Measurements from ENCODE around the gene TXNRD1.
"Not testable (repeated sequence)": the region's sequence is repeated elsewhere in the genome, so short reads cannot be mapped to it uniquely, and the experiment has no call there.

The TXNRD1 gene

GRCh38 chr12:104215638-104216297 is at the start of gene TXNRD1:
Gene TXNRD1 (plus strand): TSS chr12:104215779. CDS start chr12:104215803, 24 bp downstream.
- no peaks in the 10 kb centered on the region for H3K36me3 ChIP-seq (ENCODE audit: control insufficient read depth in 1 of 2, insufficient read depth in 2 of 2, low read length in 2 of 2)
- H3K9ac ChIP-seq (ENCODE audit: low read depth in 1 of 2, low read length in 2 of 2), result peak within 1 kb of the TSS; percentile 59 to 60
- no peak within 1 kb of the TSS for H3K27ac ChIP-seq (ENCODE audit: low read depth, low read length)
- H3K4me1 ChIP-seq (ENCODE audit: control insufficient read depth in 1 of 2, insufficient read depth in 2 of 2, low read length in 2 of 2), result peaks cover 12% of the 10 kb centered on the region in 2 donors
- no peaks in the 10 kb centered on the region for H3K27me3 ChIP-seq (ENCODE audit: control insufficient read depth in 1 of 2, insufficient read depth in 2 of 2, low read length in 2 of 2)
- H3K4me3 ChIP-seq (ENCODE audit: low read depth in 1 of 2, low read length in 2 of 2), result peak within 1 kb of the TSS; percentile 69 to 72
- no peaks in the 10 kb centered on the region for H3K9me3 ChIP-seq (ENCODE audit: control insufficient read depth in 1 of 2, low read length in 2 of 2)

DNA sequence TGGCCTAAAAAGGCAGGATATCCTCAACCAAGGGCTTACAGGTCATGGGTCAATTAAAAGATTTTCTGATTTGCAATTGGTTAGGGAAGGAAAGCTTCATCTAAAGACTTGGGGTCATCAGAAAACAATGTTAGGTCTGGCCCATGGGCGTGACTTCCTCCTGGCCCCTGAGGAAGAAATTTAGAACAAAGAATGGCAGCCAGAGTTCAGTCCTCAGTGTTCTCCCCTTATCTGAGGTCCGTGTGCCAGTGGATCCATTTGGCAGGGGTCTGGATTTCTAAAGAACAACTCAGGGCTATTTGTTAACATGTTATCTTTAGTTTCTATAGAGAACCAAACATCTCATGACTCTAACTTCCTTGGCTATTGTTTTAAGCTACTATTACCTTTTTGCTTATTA is 49.8 kb upstream of the TXNRD1 start:
- Histone ChIP-seq H3K27ac (ENCODE audit: low read depth, low read length) (no peak overlapping the region), H3K9me3 (ENCODE audit: control insufficient read depth in 1 of 2, low read length in 2 of 2) (no peaks in the 10 kb centered on the region), H3K27me3 (ENCODE audit: control insufficient read depth in 1 of 2, insufficient read depth in 2 of 2, low read length in 2 of 2) (no peaks in the 10 kb centered on the region), H3K4me3 (ENCODE audit: low read depth in 1 of 2, low read length in 2 of 2) (no peak overlapping the region), H3K9ac (ENCODE audit: low read depth in 1 of 2, low read length in 2 of 2) (no peak overlapping the region), H3K4me1 (ENCODE audit: control insufficient read depth in 1 of 2, insufficient read depth in 2 of 2, low read length in 2 of 2) (no peaks in the 10 kb centered on the region), H3K36me3 (ENCODE audit: control insufficient read depth in 1 of 2, insufficient read depth in 2 of 2, low read length in 2 of 2) (no peaks in the 10 kb centered on the region)

DNA sequence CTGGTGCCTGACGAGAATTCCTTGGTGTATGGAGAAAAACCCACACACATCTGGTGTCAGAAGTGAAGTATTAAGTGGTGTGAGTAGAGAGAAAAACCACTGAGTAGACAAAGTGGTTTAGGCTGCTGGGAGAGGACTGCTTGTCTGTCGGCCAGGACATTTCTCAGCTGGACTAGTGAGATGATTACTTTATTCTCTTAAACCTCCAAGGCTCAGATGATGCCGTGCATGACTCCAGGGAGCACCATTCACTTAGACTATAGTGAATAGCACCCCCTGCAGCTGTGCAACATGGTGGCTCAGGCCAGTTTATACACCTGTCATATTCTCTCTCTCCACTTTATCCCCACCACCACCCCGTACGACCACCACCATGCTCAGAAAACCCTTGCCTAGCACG is 49.1 kb upstream of the TXNRD1 start:
- Histone ChIP-seq H3K4me1 (ENCODE audit: control insufficient read depth in 1 of 2, insufficient read depth in 2 of 2, low read length in 2 of 2) (no peaks in the 10 kb centered on the region), H3K9ac (ENCODE audit: low read depth in 1 of 2, low read length in 2 of 2) (no peak overlapping the region), H3K4me3 (ENCODE audit: low read depth in 1 of 2, low read length in 2 of 2) (no peak overlapping the region), H3K27ac (ENCODE audit: low read depth, low read length) (no peak overlapping the region), H3K27me3 (ENCODE audit: control insufficient read depth in 1 of 2, insufficient read depth in 2 of 2, low read length in 2 of 2) (no peaks in the 10 kb centered on the region), H3K9me3 (ENCODE audit: control insufficient read depth in 1 of 2, low read length in 2 of 2) (no peaks in the 10 kb centered on the region), H3K36me3 (ENCODE audit: control insufficient read depth in 1 of 2, insufficient read depth in 2 of 2, low read length in 2 of 2) (no peaks in the 10 kb centered on the region)

GRCh38 chr12:104167519-104168458 is 47.8 kb upstream of the TXNRD1 start:
- Histone ChIP-seq H3K27ac (ENCODE audit: low read depth, low read length) (no peak overlapping the region), H3K27me3 (ENCODE audit: control insufficient read depth in 1 of 2, insufficient read depth in 2 of 2, low read length in 2 of 2) (no peaks in the 10 kb centered on the region), H3K9me3 (ENCODE audit: control insufficient read depth in 1 of 2, low read length in 2 of 2) (no peaks in the 10 kb centered on the region), H3K4me3 (ENCODE audit: low read depth in 1 of 2, low read length in 2 of 2) (no peak overlapping the region), H3K36me3 (ENCODE audit: control insufficient read depth in 1 of 2, insufficient read depth in 2 of 2, low read length in 2 of 2) (no peaks in the 10 kb centered on the region), H3K9ac (ENCODE audit: low read depth in 1 of 2, low read length in 2 of 2) (no peak overlapping the region), H3K4me1 (ENCODE audit: control insufficient read depth in 1 of 2, insufficient read depth in 2 of 2, low read length in 2 of 2) (no peaks in the 10 kb centered on the region)

DNA sequence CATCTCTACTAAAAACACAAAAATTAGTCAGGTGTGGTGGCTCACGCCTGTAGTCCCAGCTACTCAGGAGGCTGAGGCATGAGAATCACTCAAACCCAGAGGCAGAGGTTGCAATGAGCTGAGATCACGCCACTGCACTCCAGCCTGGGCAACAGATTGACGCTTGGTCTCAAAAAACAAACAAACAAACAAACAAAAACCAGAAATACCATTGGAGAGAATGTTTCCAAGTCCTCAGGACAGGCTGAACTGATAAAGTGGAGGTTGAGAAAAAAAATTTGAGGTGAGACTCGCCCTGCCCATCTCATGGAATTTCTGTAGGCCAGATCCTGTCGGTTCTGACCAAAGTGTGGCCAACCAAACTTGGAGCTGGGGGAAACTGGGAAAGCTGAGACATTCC is 47.0 kb upstream of the TXNRD1 start:
- Histone ChIP-seq H3K9ac (ENCODE audit: low read depth in 1 of 2, low read length in 2 of 2) (no peak overlapping the region), H3K4me1 (ENCODE audit: control insufficient read depth in 1 of 2, insufficient read depth in 2 of 2, low read length in 2 of 2) (no peaks in the 10 kb centered on the region), H3K4me3 (ENCODE audit: low read depth in 1 of 2, low read length in 2 of 2) (no peak overlapping the region), H3K27me3 (ENCODE audit: control insufficient read depth in 1 of 2, insufficient read depth in 2 of 2, low read length in 2 of 2) (no peaks in the 10 kb centered on the region), H3K9me3 (ENCODE audit: control insufficient read depth in 1 of 2, low read length in 2 of 2) (no peaks in the 10 kb centered on the region), H3K36me3 (ENCODE audit: control insufficient read depth in 1 of 2, insufficient read depth in 2 of 2, low read length in 2 of 2) (no peaks in the 10 kb centered on the region), H3K27ac (ENCODE audit: low read depth, low read length) (no peak overlapping the region)

DNA sequence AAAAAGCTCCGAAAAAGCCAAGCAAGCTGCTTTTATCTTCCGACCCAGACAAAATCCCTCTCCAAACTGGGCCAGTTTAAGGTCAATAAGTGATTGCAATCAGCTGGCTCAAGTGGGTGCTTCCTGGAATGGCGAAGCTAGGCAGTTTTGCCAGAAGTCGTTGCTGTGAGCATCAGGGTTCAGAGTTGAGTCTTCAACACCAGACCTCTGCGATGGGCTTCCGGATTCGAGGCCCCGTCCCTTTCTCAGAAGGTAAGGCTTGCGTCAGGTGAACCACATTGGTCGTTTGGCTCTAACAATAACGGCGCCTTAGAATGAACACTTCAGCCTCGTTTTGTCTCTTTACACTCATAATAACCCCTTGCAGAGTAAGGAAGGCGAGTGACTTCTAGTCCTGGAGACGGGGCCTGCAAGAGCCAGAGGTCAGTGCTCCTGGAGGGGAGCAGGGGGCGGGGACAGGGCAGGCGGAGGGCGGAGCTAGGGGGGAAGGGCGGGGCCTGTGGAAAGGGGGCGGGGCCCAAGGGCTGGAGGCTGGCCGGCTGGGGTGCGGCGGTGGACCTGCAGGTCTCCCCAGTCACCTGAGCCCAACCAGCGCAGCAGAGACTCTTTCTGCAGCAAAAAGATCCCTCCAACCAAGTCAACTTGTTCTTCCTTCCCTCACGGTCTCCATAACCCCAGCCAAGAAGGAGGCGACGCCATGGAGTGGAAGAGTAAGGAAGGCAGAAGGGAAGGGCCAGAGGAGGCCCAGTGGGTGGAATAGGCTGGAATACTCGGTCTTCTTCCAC is 43.6 kb upstream of the TXNRD1 start:
- H3K4me3 ChIP-seq (ENCODE audit: low read depth in 1 of 2, low read length in 2 of 2), result no peak overlapping the region
- H3K27me3 ChIP-seq (ENCODE audit: control insufficient read depth in 1 of 2, insufficient read depth in 2 of 2, low read length in 2 of 2), result no peaks in the 10 kb centered on the region
- no peaks in the 10 kb centered on the region for H3K4me1 ChIP-seq (ENCODE audit: control insufficient read depth in 1 of 2, insufficient read depth in 2 of 2, low read length in 2 of 2)
- H3K36me3 ChIP-seq (ENCODE audit: control insufficient read depth in 1 of 2, insufficient read depth in 2 of 2, low read length in 2 of 2), result no peaks in the 10 kb centered on the region
- H3K9me3 ChIP-seq (ENCODE audit: control insufficient read depth in 1 of 2, low read length in 2 of 2), result no peaks in the 10 kb centered on the region
- H3K9ac ChIP-seq (ENCODE audit: low read depth in 1 of 2, low read length in 2 of 2), result no peak overlapping the region
- no peak overlapping the region for H3K27ac ChIP-seq (ENCODE audit: low read depth, low read length)

- Histone ChIP-seq H3K27me3 (ENCODE audit: control insufficient read depth in 1 of 2, insufficient read depth in 2 of 2, low read length in 2 of 2) (peaks cover 0 to under 1% of the 10 kb centered on the region in 2 donors), H3K9me3 (ENCODE audit: control insufficient read depth in 1 of 2, low read length in 2 of 2) (no peaks in the 10 kb centered on the region)
These were observed 43.0 kb upstream of the TXNRD1 start for GRCh38 chr12:104172570-104172947.

DNA sequence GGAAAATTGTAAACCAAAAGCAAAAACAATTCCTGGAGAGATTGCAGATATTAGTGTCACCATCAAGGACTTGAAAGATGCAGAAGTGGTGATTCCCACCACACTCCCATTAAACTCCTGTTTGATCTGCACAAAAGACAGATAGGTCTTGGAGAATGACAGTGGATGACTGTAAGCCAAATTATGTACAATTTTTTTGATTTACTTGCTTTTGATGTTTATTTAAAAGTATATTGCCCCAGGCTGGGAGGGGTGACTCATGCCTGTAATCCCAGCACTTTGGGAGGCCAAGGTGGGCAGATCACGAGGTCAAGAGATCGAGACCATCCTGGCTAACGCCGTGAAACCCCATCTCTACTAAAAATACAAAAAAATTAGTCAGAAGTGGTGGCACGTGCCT is 41.8 kb upstream of the TXNRD1 start:
- H3K4me3 ChIP-seq (ENCODE audit: low read depth in 1 of 2, low read length in 2 of 2); H3K4me1 ChIP-seq (ENCODE audit: control insufficient read depth in 1 of 2, insufficient read depth in 2 of 2, low read length in 2 of 2); H3K27me3 ChIP-seq (ENCODE audit: control insufficient read depth in 1 of 2, insufficient read depth in 2 of 2, low read length in 2 of 2); H3K36me3 ChIP-seq (ENCODE audit: control insufficient read depth in 1 of 2, insufficient read depth in 2 of 2, low read length in 2 of 2); H3K27ac ChIP-seq (ENCODE audit: low read depth, low read length); H3K9me3 ChIP-seq (ENCODE audit: control insufficient read depth in 1 of 2, low read length in 2 of 2); H3K9ac ChIP-seq (ENCODE audit: low read depth in 1 of 2, low read length in 2 of 2): not testable (repeated sequence)

More at GRCh38 chr12:104172570-104172947, 43.0 kb upstream of the TXNRD1 start:
- Histone ChIP-seq H3K36me3 (ENCODE audit: control insufficient read depth in 1 of 2, insufficient read depth in 2 of 2, low read length in 2 of 2) (no peaks in the 10 kb centered on the region), H3K27ac (ENCODE audit: low read depth, low read length) (no peak overlapping the region), H3K9ac (ENCODE audit: low read depth in 1 of 2, low read length in 2 of 2) (no peak overlapping the region), H3K4me1 (ENCODE audit: control insufficient read depth in 1 of 2, insufficient read depth in 2 of 2, low read length in 2 of 2) (no peaks in the 10 kb centered on the region), H3K4me3 (ENCODE audit: low read depth in 1 of 2, low read length in 2 of 2) (no peak overlapping the region)

GRCh38 chr12:104175726-104176247 is 39.8 kb upstream of the TXNRD1 start:
- Histone ChIP-seq H3K4me3 (ENCODE audit: low read depth in 1 of 2, low read length in 2 of 2) (no peak overlapping the region), H3K27me3 (ENCODE audit: control insufficient read depth in 1 of 2, insufficient read depth in 2 of 2, low read length in 2 of 2) (peaks cover 0 to 3% of the 10 kb centered on the region in 2 donors), H3K9ac (ENCODE audit: low read depth in 1 of 2, low read length in 2 of 2) (no peak overlapping the region), H3K4me1 (ENCODE audit: control insufficient read depth in 1 of 2, insufficient read depth in 2 of 2, low read length in 2 of 2) (no peaks in the 10 kb centered on the region), H3K9me3 (ENCODE audit: control insufficient read depth in 1 of 2, low read length in 2 of 2) (no peaks in the 10 kb centered on the region), H3K27ac (ENCODE audit: low read depth, low read length) (no peak overlapping the region), H3K36me3 (ENCODE audit: control insufficient read depth in 1 of 2, insufficient read depth in 2 of 2, low read length in 2 of 2) (no peaks in the 10 kb centered on the region)

DNA sequence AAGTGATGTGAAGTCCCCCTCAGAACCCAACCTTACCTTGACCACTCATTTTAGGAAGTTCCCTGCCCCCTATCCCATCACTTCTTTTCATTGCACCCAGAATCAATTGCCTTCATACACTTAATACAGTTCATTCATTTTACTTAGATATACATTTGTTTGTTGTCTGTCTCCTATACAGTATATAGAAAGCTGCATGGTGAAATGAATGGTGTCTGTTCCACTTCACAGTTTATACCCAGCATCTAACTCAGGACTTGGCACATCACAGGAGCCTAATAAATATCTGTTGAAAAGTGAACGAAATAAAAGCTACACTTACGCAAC is 38.3 kb upstream of the TXNRD1 start:
- Histone ChIP-seq H3K4me3 (ENCODE audit: low read depth in 1 of 2, low read length in 2 of 2) (no peak overlapping the region), H3K36me3 (ENCODE audit: control insufficient read depth in 1 of 2, insufficient read depth in 2 of 2, low read length in 2 of 2) (no peaks in the 10 kb centered on the region), H3K9me3 (ENCODE audit: control insufficient read depth in 1 of 2, low read length in 2 of 2) (no peaks in the 10 kb centered on the region), H3K27me3 (ENCODE audit: control insufficient read depth in 1 of 2, insufficient read depth in 2 of 2, low read length in 2 of 2) (peaks cover 0 to 3% of the 10 kb centered on the region in 2 donors), H3K4me1 (ENCODE audit: control insufficient read depth in 1 of 2, insufficient read depth in 2 of 2, low read length in 2 of 2) (no peaks in the 10 kb centered on the region), H3K27ac (ENCODE audit: low read depth, low read length) (no peak overlapping the region), H3K9ac (ENCODE audit: low read depth in 1 of 2, low read length in 2 of 2) (no peak overlapping the region)
